ENCODE measurements around the gene ANKDD1B.

ANKDD1B gene

DNA sequence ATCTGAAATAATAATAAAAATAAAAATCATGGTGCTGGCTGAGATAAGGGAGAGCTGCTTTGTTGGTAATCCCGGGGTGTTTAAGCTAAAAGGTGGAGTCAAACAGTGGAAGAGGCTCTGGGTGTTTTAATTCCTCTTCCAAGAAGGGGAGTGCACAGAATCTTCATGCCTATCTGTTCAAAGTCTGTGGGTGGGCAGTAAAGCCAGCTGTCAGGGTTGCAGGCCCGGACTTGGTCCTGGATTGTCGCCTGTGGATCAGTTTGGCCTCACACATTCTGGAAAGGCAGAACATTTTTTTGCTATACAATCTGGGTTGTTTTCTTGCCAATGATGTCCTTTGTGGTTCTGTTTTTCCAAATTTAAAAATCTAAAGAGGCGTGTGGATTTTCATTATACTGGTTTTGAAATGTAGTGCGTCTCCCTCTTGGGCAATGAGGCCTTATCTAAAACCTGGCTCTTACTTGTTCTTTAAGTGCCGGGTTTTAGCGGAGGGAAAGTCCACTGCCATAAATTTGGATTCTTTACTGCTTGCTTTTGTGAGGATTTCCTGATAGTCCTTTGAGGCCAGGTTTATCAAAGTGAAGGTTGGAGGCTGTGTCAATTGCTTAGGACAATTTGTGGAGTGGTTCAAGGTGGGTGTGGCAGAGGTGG, 5.8 kb downstream of the ANKDD1B start:
- DNase-seq (ENCODE audit: low read depth) = no peak

DNA sequence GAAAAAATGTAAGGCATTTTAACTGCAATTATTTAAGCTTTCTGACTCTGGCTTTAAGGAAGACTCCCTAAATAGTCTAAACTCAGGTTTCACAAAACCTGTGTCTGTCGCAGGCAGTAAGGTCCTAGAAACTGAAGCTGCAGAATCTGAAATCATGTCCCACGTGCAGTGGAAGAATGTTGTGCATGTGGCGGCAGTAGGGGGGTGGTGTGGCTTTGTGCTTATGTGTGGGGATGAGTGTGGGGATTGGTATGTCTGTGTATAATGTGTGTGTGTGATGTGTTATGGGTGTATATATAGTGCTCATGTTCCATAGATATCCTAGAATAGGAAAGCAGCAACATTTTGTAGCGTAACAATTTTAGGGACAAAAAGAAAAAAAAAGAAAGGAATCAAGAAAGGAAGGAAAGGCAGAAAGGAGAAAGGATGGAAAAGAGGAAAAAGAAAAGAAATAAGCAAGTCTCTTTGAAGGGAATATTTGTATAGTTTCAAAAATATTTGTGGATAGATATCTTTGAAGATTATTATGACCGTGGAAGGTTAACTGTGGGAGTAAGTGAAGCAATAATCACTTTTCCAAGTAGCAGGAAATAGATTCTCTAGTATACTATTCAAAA, 6.6 kb downstream of the ANKDD1B start:
- no peak for DNase-seq (ENCODE audit: low read depth)

DNA sequence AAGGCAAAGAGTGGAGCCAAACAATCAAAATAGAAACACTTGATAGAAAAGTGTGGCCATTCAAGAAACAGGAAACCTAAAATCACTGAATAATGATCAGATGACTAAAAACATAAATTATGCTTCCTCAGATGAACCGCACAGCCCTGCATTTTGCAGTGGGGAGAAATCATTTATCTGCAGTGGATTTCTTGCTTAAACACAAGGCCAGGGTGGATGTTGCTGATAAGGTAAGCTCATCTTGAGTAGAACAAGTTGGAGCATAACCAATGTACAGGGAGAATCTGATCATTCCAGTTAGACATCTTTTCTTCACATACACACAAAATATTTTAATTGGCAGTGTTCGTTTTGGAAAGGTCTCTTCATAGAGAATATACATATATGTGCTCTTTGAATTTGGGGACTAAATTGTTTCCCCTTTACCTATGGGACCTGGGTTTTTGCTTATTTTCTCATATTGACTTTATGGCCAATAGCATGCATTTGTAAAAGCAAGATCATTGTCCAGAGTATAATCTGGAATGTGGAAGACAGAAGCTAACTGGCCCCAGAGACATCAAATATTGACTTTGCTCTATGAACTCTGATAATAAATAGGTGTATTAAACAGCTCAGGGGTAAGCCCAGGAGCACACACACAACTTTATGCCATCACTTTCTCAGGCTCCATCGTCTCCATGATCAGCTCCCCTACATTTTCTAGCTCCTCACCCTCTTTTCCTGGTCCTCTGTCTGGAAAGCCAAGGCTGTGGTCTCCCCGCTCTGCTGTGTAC, 9.1 kb downstream of the ANKDD1B start:
- no peak for DNase-seq (ENCODE audit: low read depth)

DNA sequence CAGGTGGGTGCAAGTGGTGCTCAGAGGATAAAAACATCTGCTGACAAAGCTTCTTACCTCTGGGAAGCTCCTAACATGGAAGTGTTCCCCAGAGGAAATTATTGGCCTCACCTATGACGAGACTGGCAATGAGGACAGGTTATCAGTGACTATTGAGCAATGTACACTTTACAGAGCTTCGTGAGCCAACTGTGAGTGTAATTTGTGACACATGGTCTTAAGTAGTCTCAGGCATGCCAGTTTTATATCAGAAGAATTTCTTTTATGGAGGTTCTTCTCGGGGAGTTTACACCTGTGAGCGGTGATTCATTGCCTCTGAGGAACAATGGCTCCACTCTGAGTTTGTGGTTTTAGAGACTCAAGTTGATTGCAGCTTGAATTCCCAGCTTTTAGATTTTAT, 11.3 kb downstream of the ANKDD1B start:
- no peak for DNase-seq (ENCODE audit: low read depth)

DNA sequence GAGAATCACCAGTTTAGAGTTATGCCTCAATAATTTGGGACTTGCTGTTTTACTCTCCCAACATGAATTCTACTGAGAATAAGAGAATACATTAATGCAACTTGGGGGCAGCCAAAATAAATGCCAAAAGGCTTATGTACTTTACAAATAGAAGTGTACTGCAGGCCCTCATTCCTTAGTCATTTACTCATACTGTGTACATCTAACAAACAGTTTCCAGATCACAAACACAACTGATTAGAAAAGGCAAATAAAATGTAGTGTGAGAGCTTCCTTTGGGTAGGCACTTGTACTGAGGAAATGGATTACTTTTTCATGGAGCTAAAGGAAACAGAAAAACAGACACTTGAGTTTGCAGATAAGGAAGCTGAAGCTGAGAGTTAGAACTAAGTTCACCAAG, 12.6 kb downstream of the ANKDD1B start:
- no peak for DNase-seq (ENCODE audit: low read depth)

DNA sequence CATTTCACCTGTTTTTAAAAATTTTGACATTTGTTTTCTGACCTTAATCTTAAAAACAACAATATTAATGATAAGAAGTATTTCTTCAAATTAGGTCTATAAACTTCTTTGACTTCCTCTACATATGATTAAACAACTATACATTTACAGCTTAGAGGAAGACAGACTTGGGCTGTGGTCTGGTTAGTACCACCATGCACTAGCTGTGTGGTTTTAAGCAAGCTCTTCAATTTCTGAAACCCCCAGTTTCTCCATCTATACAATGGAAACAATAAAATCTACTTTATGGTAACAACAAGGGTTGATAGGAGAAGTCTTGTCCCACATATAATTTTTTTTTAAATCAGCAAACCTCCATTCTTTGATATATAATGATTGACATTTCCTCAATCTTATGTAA, 15.7 kb downstream of the ANKDD1B start:
- no peak for DNase-seq (ENCODE audit: low read depth)

DNA sequence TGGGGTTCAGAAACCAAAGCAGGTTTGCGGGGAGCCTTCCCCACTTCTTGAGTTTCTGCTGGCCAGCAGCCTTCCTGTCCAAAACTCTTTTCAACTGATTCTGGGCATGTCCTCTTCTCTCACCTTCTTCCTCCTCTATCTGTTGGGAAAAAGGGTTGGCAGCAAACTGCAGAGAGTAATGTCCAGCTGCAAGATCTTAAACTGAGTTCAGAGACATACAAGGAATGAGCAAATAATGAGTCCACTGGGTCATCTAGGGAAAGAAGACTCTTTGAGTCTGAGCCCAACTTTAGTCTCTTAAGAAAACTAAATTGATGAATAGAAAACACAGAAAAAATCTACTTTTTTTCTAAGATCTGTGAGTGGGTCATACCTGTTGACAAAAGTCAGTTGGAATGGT, 16.5 kb downstream of the ANKDD1B start:
- DNase-seq (ENCODE audit: low read depth) = no peak

DNA sequence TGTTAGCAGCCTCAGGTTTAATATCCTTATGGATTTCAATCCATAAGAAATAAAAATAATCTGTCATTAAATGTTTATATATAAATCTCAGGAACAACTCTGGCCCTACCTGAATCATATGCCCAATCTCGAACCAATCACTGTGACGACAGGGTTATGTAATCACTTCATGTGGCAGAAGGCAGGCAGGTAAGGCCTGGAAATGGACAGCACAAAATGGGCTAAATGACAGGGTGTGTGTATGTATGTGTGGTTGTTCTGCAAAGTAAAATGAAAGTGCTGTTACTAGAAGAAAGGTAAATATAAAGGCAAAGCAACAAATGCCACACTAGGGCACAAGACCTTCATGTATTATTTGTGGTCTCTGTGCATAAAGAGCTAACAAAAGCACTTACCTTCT, 19.6 kb downstream of the ANKDD1B start:
- no peak for DNase-seq (ENCODE audit: low read depth)

DNA sequence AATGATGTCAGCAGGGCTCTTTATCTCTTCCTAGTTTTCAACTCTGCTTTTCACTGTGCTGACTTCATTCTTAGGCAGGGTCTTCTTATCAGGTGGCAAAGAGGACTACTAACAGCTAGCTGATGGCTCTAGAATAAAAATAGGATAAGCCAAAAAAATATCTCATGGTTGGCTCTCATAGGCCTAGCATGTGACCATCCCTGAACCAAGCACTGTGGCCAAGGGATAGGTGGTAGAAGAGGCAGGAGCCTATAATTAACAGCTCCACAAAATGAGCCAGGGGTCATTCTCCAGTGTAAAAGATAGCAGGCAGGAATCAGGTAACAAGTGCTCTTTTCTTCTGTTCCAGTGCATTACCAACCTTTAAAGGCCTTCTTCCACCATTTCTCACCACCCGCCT, 21.1 kb downstream of the ANKDD1B start:
- no peak for DNase-seq (ENCODE audit: low read depth)

DNA sequence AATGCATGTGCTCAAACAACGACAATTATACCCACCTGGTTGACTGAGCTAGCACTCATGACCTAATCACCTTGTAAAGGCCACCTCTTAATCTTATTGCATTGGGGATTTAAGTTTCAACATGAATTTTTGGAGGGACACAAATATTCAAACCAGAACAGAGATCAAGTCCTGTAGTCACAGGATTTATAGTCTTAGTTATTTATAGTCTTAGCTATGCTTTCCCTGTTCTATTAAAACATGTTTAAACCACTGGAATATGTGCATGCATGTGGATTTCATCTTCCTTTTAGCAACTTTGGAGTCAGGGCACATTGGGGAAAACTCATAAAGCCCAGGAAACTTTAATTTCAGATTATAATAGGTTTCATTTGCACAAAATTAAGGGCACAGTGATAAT, 26.7 kb downstream of the ANKDD1B start:
- DNase-seq (ENCODE audit: low read depth) = no peak

DNA sequence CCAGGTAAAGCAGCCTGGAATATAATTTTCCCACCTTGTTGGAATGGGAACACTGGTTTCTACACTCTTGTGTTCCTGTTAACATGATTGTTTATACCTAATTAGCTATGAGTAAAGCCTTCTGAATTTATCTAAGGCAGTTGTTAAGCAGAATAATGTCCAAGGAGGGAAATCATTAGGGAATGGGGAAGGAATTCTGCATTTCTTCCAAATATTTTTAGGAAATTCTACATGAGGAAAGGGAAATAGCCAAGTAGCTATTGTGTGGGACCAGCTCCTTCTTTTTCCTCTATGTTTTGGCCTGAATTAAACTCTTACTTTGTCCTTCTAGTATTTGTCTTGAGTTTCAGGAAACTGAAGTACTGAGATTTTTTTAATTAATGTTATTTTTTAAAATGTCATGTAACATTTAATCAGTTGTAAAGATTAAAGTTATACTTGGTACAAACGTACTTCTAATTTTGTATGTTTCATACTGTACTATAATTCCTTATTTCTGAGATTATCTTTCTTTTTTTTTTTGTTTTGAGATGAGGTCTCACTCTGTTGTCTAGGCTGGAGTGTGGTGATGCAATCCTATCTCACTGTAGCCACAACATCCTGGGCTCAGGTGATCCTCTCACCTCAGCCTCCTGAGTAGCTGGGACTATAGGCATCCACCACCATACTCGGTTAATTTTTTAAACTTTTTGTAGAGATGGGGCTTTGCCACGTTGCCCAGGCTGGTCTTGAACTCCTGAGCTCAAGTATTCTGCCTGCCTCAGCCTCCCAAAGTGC, 28.5 kb downstream of the ANKDD1B start:
- DNase-seq (ENCODE audit: low read depth) = no peak

DNA sequence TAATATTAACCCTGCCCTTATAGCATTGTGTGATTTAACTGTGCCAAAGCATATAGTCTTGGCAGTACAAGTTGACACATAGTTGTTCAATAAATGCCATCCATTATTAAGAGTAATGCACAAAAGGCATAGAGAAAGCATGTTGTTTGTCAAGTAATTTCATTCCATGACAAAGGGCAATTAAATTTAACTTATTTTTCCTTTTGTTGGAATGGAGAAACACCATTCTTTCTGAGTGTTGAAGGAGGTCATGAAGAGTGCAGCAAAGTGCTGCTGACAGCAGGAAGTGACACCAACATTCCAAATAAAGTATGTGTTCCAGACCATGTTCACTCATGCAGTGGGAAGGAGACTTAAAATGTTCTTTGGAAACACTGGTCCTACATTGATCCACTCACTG, 29.1 kb downstream of the ANKDD1B start:
- DNase-seq (ENCODE audit: low read depth) = peak; percentile 84

DNA sequence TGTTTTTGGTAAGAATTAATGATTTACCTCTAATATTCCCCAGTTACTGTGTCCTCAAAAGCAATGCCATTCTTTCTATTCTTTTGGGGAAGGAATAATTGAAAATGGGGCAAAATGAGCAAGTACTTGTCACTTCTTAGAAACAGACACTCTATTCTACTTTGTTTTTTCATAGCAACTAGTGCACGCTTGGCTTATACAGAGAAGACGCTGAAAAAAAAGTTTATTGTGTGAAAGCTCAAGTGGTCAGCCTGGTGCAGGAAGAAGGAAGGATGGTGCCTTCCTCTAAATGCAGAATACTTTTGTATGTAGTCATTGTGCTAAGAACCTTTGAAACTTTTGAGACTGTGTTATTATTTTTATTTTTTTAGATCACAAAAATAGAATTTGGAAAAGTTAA, 29.6 kb downstream of the ANKDD1B start:
- no peak for DNase-seq (ENCODE audit: low read depth)

DNA sequence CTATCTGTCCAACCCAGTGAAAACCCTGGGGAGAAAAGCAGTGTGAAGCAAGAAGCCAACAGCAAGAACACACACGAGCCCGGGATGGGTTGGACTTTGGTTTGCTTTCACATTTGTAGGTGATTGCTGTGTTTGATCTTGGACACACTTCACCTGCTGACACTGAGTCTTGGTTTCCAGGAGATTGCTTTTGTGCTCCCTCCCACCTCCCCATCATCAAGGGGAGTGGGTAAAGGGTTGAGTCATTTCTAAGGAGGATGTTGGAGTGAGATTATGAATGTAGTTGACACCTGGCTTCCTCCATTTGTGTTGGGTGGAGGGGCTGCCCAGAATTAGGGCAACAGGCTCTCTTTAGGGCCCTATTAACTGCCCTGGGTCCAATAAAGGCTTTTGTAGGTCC, 37.5 kb downstream of the ANKDD1B start:
- DNase-seq (ENCODE audit: low read depth) = no peak

DNA sequence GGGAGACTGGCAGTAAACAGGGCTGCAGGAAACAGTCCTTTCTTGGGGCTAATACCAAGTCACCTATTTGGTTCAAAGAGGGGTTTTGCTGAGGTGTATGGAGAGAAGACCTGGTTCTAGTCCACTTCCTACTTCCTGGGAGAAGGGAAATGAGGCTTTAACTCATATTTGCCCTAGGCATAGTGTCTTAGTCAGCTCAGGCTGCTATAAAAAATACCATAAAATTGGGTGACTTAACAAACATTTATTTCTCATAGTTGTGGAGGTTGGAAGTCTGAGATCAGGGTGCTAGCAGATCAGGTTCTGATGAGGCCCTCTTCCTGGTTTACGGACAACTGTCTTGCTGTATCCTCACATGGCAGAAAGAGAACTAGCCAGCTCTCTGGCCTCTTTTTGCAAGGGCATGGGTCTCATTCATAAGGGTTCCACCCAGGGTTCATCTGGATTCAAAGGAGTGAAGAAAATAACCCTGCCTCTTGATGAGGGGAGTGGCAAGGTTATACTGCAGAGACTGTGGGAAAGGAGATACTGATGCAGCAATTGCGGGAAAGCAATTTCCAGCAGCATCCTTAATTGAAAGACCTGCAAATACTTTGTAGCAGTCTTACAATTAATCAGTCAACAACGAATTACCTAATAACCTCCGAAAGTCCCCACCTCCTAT, 40.5 kb downstream of the ANKDD1B start:
- no peak for DNase-seq (ENCODE audit: low read depth)

DNA sequence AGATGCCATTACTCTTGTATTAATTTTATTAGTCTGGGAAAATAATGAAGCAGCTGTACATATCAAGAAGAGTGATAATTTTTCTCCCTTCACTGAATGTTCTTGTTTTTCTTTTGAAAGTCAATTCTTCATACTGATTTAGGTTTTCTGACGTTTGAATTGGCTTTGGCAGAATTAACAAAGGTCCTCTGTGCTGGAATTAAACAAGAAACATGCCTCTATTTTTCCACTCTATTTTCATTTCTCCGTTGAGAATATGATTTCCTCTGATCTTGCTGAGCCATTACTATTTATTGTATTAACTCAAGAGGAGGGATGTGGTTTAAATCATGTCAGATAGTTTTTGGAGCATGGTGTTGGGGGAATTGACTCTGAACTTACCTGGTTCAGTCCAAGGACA, 42.3 kb downstream of the ANKDD1B start:
- no peak for DNase-seq (ENCODE audit: low read depth)

DNA sequence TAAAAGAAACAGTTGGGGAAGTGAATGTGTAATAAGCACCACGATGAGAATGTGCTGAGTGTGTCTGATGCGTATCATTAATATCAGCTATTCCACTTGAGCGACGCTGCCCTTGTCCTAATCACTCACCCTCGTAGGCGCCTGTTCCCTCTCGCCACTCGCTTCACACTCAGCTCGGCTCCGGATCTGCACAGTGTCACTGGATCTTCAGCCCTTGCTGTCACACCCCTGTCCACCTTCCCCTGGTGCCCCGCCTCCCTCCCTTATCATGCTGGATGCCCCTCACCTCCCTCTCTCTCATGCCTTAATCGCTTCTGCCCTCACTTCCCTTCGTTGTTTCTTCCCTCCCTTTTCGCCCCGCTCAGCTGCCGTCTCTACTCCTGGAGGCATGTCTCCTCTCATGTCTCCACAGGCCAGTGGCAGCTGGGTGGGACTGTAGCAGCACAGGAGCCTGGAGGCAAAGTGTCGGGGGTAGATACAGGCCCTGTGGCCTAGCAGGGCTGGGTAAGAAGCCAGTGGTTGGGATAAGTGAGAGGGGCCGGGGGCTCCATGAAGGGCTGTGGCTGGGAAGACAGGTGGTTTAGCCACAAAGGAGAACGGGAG, 43.5 kb downstream of the ANKDD1B start:
- no peak for DNase-seq (ENCODE audit: low read depth)

DNA sequence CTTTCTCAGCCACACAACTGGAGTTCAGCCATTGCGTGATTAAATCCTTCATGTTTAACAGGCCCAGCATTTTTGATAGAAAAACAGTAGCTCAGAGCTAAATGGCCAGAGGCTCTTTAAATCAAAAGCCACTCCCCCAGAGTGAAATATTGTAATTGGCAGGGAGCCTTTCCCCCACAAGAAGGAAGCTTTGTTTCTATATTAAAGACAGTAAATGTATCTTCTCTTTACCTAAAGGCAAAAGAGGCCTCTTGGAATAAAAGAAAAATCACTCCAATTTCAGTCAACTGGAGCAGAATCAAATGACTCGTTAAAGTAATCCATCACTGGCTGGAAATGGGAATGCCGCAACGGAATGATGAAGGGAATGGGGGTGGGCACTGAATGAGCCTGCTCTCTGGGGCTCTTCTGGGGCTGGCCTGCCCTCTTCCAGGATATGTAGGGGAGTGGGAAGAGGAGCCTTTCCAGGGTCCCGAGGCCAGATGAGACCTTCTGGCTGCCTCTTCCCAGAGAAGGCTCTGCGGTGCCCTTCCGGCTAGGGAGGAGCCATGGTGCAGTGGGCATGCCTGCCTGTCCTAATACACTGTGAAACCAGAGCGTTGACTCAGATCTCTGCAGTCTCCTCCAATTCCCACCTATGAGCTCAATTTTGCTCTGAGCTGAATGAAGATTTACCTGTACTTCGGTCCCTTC, 45.2 kb downstream of the ANKDD1B start:
- peak; percentile 40 for DNase-seq (ENCODE audit: low read depth)

DNA sequence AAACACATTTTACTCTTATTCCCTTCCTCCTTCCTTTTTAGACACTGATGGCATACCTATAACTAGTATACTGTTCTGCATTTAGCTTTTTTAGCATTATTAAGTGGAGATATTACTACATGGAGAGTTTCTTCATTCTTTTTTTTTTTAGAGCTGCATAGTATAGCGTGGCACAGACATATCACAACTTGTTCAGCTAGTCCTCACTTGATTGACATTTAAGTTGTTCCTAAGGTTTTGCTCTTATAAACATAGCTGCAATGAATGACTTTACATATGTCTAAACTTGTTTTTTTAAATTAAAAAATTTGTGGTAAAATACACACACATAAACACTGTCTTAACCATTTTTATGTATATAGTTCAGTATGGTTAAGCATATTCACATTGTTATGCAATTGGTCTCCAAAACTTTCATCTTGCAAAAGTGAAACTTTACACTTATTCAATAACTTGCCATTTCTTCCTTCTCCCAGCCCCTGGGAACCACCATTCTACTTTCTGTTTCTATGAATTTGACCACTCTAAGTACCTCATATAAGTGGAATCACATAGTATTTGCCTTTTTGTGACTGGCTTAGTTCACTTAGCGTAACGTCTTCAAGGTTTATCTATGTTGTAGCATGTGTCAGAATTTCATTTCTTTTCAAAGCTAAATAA, 48.7 kb downstream of the ANKDD1B start:
- no peak for DNase-seq (ENCODE audit: low read depth)

DNA sequence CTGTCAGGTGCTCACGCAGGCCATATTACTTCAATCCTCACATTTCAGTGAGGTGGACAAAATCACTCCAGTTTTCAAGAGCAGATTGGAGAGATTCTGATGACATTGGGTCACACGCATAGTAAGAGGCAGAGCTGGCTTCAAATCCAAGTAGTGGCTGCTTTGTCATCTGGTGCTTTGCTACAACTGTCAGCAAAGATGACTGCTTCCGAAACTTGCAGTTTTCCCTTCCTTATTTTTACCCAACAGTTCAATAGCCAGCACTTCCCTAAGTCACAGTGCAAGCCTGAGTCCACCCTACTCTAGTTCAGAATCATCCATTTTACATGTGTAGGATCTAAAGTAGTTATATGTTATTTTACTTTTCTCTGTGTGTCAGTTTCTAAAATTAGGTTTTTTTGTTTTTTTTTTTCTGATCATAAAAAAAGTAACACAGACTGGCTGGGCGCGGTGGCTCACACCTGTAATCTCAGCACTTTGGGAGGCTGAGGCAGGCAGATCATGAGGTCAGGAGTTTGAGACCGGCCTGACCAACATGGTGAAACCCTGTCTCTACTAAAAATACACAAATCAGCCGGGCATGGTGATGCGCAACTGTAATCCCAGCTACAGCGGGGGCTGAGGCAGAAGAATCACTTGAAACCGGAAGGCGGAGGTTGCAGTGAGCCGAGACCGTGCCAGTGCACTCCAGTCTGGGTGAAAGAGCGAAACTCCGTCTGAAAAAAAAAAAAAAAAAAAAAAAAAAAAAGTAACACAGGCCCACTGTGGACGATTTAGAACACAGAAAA, 49.6 kb downstream of the ANKDD1B start:
- DNase-seq (ENCODE audit: low read depth) = no peak

Measured in GM04504 (cell line).